ENCODE results near the gene RUNX2. TPM values are rescaled to one million over a fixed set of nuclear protein-coding genes. Genes with fewer than 3 reads are reported as not detected.

Gene RUNX2
- polyA plus RNA-seq, 1 donor (not counting 4 experiments of a cell fraction or from before 2014, with no cell fraction given): 1.4 TPM

- H4K20me1 ChIP-seq (ENCODE audit: control insufficient read depth, extremely low read depth, insufficient read depth, low read length): no peaks in the 10 kb centered on the region
- DNase-seq (ENCODE audit: low read depth, low spot score) (no peak), FAIRE-seq (no peak)
- no peaks in the 10 kb centered on the region for H3K36me3 ChIP-seq (ENCODE audit: control insufficient read depth in 2 of 2, extremely low read depth in 1 of 2, insufficient read depth in 2 of 2, low read length in 2 of 2)
- no peaks in the 10 kb centered on the region for H3K79me2 ChIP-seq (ENCODE audit: control insufficient read depth, insufficient read depth, low read length)
- no peaks in the 10 kb centered on the region for H3K9me1 ChIP-seq (ENCODE audit: control insufficient read depth, extremely low read depth, insufficient read depth, low read length)
- H3K4me3 ChIP-seq (ENCODE audit: control insufficient read depth in 2 of 3, extremely low read depth in 1 of 3, insufficient read depth in 2 of 3, low read depth in 1 of 3, low read length in 3 of 3): no peak overlapping the region
- no peaks in the 10 kb centered on the region for H3K9me3 ChIP-seq (ENCODE audit: control insufficient read depth, low read depth, low read length)
- no peak overlapping the region for H2AFZ ChIP-seq (ENCODE audit: control insufficient read depth, low read length)
- H3K4me2 ChIP-seq (ENCODE audit: control insufficient read depth, extremely low read depth, insufficient read depth, low read depth, low read length): no peak overlapping the region
- no peak overlapping the region for H3K9ac ChIP-seq (ENCODE audit: control insufficient read depth, extremely low read depth, insufficient read depth, low read length)
- dilution Hi-C loops (cut with MboI; ENCODE audit: extremely low pct_ligation_motif_present, low sequenced_read_pairs): no loop called here
- no peak overlapping the region for H3K27ac ChIP-seq (ENCODE audit: control insufficient read depth, insufficient read depth, low read length)
- peaks cover 7% of the 10 kb centered on the region for H3K4me1 ChIP-seq (ENCODE audit: control insufficient read depth, extremely low read depth, insufficient read depth, low read length)
- no peaks in the 10 kb centered on the region for H3K27me3 ChIP-seq (ENCODE audit: control insufficient read depth, extremely low read depth, insufficient read depth, low read length)
- TF ChIP-seq CTCF (optimal IDR thresholded peaks at IDR 0.05 in 1 of 3, IDR thresholded peaks at IDR 0.05 in 1 of 3, conservative IDR thresholded peaks at IDR 0.05 in 1 of 3; ENCODE audit: extremely low read depth in 1 of 3, insufficient read depth in 2 of 3, low read length in 3 of 3) (no peak), EZH2 (IDR thresholded peaks at IDR 0.05; ENCODE audit: low read length) (no peak)
Measured at GRCh38 chr6:45411959-45412358, 83.8 kb downstream of the RUNX2 start.

DNA sequence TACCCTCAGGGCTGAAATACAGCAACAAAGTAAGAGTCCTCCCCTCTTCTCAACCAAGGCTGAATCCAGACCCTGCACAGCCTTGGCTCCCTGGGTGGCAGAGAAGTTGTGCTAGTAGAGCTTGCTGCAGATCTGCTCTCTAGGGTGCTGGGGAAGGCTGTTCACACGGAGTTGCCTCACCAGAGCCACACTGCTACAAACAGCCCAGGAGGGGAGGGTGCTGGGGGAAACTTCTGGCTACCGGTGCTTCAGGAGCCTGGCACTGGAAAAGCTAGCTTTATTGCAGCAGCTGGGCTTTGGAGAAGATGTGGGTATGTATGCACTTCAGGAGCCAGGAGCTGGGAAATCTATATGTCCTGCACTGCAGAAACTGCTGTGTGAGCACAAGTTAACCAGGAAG, 87.2 kb downstream of the RUNX2 start:
- Histone ChIP-seq H3K4me1 (ENCODE audit: control insufficient read depth, extremely low read depth, insufficient read depth, low read length) (peaks cover 15% of the 10 kb centered on the region), H3K79me2 (ENCODE audit: control insufficient read depth, insufficient read depth, low read length) (no peaks in the 10 kb centered on the region), H3K9me1 (ENCODE audit: control insufficient read depth, extremely low read depth, insufficient read depth, low read length) (no peaks in the 10 kb centered on the region), H4K20me1 (ENCODE audit: control insufficient read depth, extremely low read depth, insufficient read depth, low read length) (no peaks in the 10 kb centered on the region), H3K4me2 (ENCODE audit: control insufficient read depth, extremely low read depth, insufficient read depth, low read depth, low read length) (no peak overlapping the region), H3K4me3 (ENCODE audit: control insufficient read depth in 2 of 3, extremely low read depth in 1 of 3, insufficient read depth in 2 of 3, low read depth in 1 of 3, low read length in 3 of 3) (no peak overlapping the region), H3K36me3 (ENCODE audit: control insufficient read depth in 2 of 2, extremely low read depth in 1 of 2, insufficient read depth in 2 of 2, low read length in 2 of 2) (no peaks in the 10 kb centered on the region), H3K27me3 (ENCODE audit: control insufficient read depth, extremely low read depth, insufficient read depth, low read length) (peaks cover 3% of the 10 kb centered on the region), H2AFZ (ENCODE audit: control insufficient read depth, low read length) (no peak overlapping the region), H3K9ac (ENCODE audit: control insufficient read depth, extremely low read depth, insufficient read depth, low read length) (no peak overlapping the region), H3K9me3 (ENCODE audit: control insufficient read depth, low read depth, low read length) (no peaks in the 10 kb centered on the region), H3K27ac (ENCODE audit: control insufficient read depth, insufficient read depth, low read length) (no peak overlapping the region)
- dilution Hi-C loops (cut with MboI; ENCODE audit: extremely low pct_ligation_motif_present, low sequenced_read_pairs): no loop called here
- DNase-seq (ENCODE audit: low read depth, low spot score): no peak
- peak; percentile 13 for FAIRE-seq
- no peak for TF ChIP-seq CTCF (optimal IDR thresholded peaks at IDR 0.05 in 1 of 3, IDR thresholded peaks at IDR 0.05 in 1 of 3, conservative IDR thresholded peaks at IDR 0.05 in 1 of 3; ENCODE audit: extremely low read depth in 1 of 3, insufficient read depth in 2 of 3, low read length in 3 of 3)
- no peak for TF ChIP-seq EZH2 (IDR thresholded peaks at IDR 0.05; ENCODE audit: low read length)
